ENCODE measurements around the gene ARMCX1.

Gene ARMCX1

DNA sequence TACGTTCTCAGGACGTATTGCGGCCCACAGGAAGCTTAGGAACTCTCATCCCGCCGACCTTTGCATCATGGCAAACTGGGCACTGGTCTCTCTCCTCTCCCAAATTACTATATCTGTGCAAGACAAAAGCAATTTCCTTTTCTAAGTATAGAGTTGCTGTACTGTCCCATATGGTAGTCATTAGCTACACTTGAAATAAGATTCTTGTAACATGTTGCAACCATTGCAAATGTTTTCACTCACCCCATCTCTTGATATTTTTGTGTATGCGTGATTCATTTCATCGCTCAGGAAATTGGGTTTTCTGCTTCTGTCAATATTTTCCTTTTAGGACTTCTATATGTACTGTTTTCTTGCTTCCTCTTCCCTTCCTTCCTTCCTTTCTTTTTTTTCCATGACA, 51.7 kb downstream of the ARMCX1 start:
- no peaks in the 10 kb centered on the region for H3F3A ChIP-seq (ENCODE audit: low read depth)
- H3K4me2 ChIP-seq (ENCODE audit: low read depth, low read length, poor library complexity, severe bottlenecking): no peak overlapping the region
- no peaks in the 10 kb centered on the region for H3K4me1 ChIP-seq (ENCODE audit: insufficient read depth, low read length, poor library complexity, severe bottlenecking)
- H3K27me3 ChIP-seq (ENCODE audit: insufficient read depth, low read length, poor library complexity, severe bottlenecking): no peaks in the 10 kb centered on the region
- TF ChIP-seq, protein P1, sequence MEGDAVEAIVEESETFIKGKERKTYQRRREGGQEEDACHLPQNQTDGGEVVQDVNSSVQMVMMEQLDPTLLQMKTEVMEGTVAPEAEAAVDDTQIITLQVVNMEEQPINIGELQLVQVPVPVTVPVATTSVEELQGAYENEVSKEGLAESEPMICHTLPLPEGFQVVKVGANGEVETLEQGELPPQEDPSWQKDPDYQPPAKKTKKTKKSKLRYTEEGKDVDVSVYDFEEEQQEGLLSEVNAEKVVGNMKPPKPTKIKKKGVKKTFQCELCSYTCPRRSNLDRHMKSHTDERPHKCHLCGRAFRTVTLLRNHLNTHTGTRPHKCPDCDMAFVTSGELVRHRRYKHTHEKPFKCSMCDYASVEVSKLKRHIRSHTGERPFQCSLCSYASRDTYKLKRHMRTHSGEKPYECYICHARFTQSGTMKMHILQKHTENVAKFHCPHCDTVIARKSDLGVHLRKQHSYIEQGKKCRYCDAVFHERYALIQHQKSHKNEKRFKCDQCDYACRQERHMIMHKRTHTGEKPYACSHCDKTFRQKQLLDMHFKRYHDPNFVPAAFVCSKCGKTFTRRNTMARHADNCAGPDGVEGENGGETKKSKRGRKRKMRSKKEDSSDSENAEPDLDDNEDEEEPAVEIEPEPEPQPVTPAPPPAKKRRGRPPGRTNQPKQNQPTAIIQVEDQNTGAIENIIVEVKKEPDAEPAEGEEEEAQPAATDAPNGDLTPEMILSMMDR (conservative IDR thresholded peaks at IDR 0.05; ENCODE audit: low read length): no peak
- no peak for TF ChIP-seq EZH2phosphoT487 (IDR thresholded peaks at IDR 0.05; ENCODE audit: borderline replicate concordance)
- H3K4me3 ChIP-seq (ENCODE audit: low read length, poor library complexity, severe bottlenecking): no peak overlapping the region
- H3K9me2 ChIP-seq (replicated peaks; ENCODE audit: low read depth, low read length): no peaks in the 10 kb centered on the region
- H3K9me3 ChIP-seq (ENCODE audit: insufficient read depth, low read depth, low read length): no peaks in the 10 kb centered on the region
- no peaks in the 10 kb centered on the region for H4K20me1 ChIP-seq (ENCODE audit: insufficient read depth, low read length, poor library complexity, severe bottlenecking)
- H3K36me3 ChIP-seq (ENCODE audit: insufficient read depth, low read length): no peaks in the 10 kb centered on the region
- no peak overlapping the region for H3K9ac ChIP-seq (ENCODE audit: low read depth, low read length, poor library complexity, severe bottlenecking)
- no peak overlapping the region for H2AFZ ChIP-seq (ENCODE audit: low read length)
- no peaks in the 10 kb centered on the region for H3K79me2 ChIP-seq (ENCODE audit: insufficient read depth, low read length)
